Measurements from ENCODE around the gene CEMIP2.

GRCh38 chr9:71752352-71752751 is 16.0 kb downstream of the CEMIP2 start:
- TF ChIP-seq CTCF (IDR thresholded peaks at IDR 0.05; ENCODE audit: extremely low read depth in 1 of 2, insufficient read depth in 1 of 2, low read depth in 1 of 2, low read length in 2 of 2) (no peak), POLR2AphosphoS5 (IDR thresholded peaks at IDR 0.05; ENCODE audit: insufficient read depth, low read depth, low read length) (no peak), POLR2A (IDR thresholded peaks at IDR 0.05; ENCODE audit: low read depth, low read length) (no peak), EZH2 (IDR thresholded peaks at IDR 0.05; ENCODE audit: borderline replicate concordance, low read depth, low read length, severe bottlenecking) (no peak), JUN (IDR thresholded peaks at IDR 0.05; ENCODE audit: borderline replicate concordance, insufficient read depth, insufficient read length, low read depth) (no peak), FOS (IDR thresholded peaks at IDR 0.05; ENCODE audit: borderline replicate concordance, insufficient read depth, low read length) (no peak), GATA2 (IDR thresholded peaks at IDR 0.05; ENCODE audit: insufficient read depth, insufficient read length, low read depth, low read length) (no peak), MYC (IDR thresholded peaks at IDR 0.05; ENCODE audit: low read depth, low read length) (no peak)
- TF ChIP-seq, protein P1, sequence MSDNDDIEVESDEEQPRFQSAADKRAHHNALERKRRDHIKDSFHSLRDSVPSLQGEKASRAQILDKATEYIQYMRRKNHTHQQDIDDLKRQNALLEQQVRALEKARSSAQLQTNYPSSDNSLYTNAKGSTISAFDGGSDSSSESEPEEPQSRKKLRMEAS (IDR thresholded peaks at IDR 0.05; ENCODE audit: insufficient read depth, insufficient read length), result no peak
